ENCODE measurements around the gene MTFMT. TPM values are rescaled to one million over a fixed set of nuclear protein-coding genes. Genes with fewer than 3 reads are reported as not detected.
A peak's percentile ranks its signal among the peaks of the same experiment; 100 is the strongest.

MTFMT gene
- total and polyA plus RNA-seq, 2 of the 13 experiments (the other 11 are each of a cell fraction or from before 2014, with no cell fraction given), result 9.9 to 23.2 TPM

DNA sequence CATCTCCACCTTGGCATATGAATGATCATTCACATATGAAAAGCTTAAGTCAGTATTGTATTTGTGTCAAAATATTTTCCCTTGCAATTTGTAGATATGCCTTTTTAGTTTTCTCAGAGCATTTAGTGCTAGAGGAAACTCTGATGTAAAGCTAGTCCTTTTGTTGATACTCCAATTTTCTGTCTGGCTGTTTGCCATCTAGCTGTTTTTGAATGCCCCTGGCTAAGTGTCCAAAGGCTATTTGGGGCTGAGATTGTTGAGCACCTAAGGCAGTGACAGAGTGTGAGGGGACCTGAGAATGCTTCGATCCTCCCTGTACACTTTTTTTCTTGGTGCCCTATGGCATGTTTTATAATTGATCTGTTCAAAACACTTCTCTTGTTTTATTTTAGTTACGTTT, 18.8 kb upstream of the MTFMT start:
- Histone ChIP-seq H3K9ac (ENCODE audit: insufficient read depth, low read depth, low read length) (no peak overlapping the region), H4K20me1 (ENCODE audit: insufficient read depth, low read length) (no peaks in the 10 kb centered on the region), H3K4me3 (replicated peaks in 1 of 3; ENCODE audit: insufficient read depth in 1 of 3, low read depth in 2 of 3, low read length in 3 of 3) (no peak overlapping the region), H3K4me2 (ENCODE audit: low read depth, low read length) (peak overlapping the region; percentile 44), H3K4me1 (ENCODE audit: insufficient read depth, low read length) (peaks cover 68% of the 10 kb centered on the region), H3K9me3 (ENCODE audit: low read length) (no peaks in the 10 kb centered on the region), H2AFZ (ENCODE audit: low read length) (no peak overlapping the region), H3K27me3 (ENCODE audit: control insufficient read depth in 1 of 2, insufficient read depth in 2 of 2, low read length in 2 of 2) (no peaks in the 10 kb centered on the region), H3K79me2 (ENCODE audit: insufficient read depth, low read length) (no peaks in the 10 kb centered on the region), H3K27ac (ENCODE audit: extremely low read length, insufficient read depth, low read length) (no peak overlapping the region), H3K36me3 (replicated peaks in 1 of 2; ENCODE audit: control insufficient read depth in 1 of 2, insufficient read depth in 2 of 2, low read length in 2 of 2) (no peaks in the 10 kb centered on the region)
- intact Hi-C loops (cut with micrococcal nuclease; ENCODE audit: unreplicated experiment) (no loop called here), in situ Hi-C loops (cut with HindIII; ENCODE audit: extremely low pct_ligation_motif_present, low pct_unique_long_range_greater_than_20kb) (no loop called here)
- ATAC-seq (no peak), FAIRE-seq (no peak), DNase-seq (ENCODE audit: low spot score) (no peak)
- no TSS peak for BruUV-seq (replicated peaks)
- ChIA-PET CTCF (ENCODE audit: low intra/inter-chr PET ratio, low total read pairs) (no interaction called here), POLR2A (interaction anchor here (0.7 kb wide), 1 partner anchor 36 kb away, joined by 3 read pairs; no protein-coding TSS in a partner anchor)
- TF ChIP-seq ZNF616 (CRISPR knock-in tag; IDR thresholded peaks at IDR 0.05; ENCODE audit: low read depth) (no peak), HMG20B (CRISPR knock-in tag; conservative IDR thresholded peaks at IDR 0.05) (no peak)
- 61% methylated on average over 2 of the region's 2 CpGs for WGBS (ENCODE audit: low lambda C conversion rate)

DNA sequence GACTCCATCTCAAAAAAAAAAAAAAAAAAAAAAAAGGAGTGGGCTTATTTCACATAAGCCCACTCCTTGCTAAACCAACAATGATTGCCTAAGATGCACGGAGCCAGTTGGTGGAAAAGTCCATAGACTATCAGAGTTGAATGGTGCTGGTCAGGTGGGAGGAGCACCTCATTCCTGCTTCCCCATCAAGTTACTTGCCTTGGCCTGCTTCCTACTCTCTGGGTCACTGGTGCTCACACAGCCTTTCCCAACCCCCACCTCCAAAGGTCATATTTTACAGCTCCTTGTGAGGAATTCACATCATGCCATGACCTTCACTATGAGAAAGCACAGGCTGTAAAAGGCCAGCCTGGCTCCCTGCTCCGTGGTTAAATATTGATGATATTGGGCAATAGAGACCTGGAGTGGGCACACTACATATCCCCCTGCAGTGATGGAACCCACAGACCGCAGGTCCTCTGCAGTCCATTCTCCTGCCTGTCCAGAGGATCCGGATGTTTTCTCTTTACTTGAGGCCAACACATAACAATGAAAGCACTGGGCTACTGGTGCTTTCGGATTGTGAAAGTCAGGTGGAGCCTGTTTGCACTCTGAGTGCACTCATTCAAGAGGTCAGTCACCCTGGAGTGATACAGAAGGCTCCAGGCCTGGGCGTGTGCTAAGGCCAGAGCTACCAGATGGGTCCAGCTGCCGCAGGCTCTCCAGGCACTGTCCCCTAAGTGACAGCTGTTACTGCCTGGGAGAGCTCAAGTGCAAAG, 15.5 kb upstream of the MTFMT start, which contains the start of gene SLC51B:
SLC51B (plus strand) TSS at position 664 of the 758 bp plus-strand sequence. CDS start 4,618 bp downstream, outside the sequence.
- no peaks in the 10 kb centered on the region for H3K27me3 ChIP-seq (ENCODE audit: control insufficient read depth in 1 of 2, insufficient read depth in 2 of 2, low read length in 2 of 2)
- H2AFZ ChIP-seq (ENCODE audit: low read length), result no peak within 1 kb of the TSS
- no peaks in the 10 kb centered on the region for H3K36me3 ChIP-seq (replicated peaks in 1 of 2; ENCODE audit: control insufficient read depth in 1 of 2, insufficient read depth in 2 of 2, low read length in 2 of 2)
- 2% methylated on average over 7 of the region's 7 CpGs for WGBS (ENCODE audit: low lambda C conversion rate)
- H3K9ac ChIP-seq (ENCODE audit: insufficient read depth, low read depth, low read length), result peak within 1 kb of the TSS; percentile 40
- H3K4me2 ChIP-seq (ENCODE audit: low read depth, low read length), result peak within 1 kb of the TSS; percentile 75
- no peaks in the 10 kb centered on the region for H4K20me1 ChIP-seq (ENCODE audit: insufficient read depth, low read length)
- DNase-seq (ENCODE audit: low spot score) (peak; percentile 99), ATAC-seq (peak; percentile 94), FAIRE-seq (peak; percentile 91)
- ChIA-PET POLR2A (interaction anchor here (0.9 to 2.1 kb wide), 14 partner anchors 10 to 334 kb away, joined by 3 to 8 read pairs (median 5); partner anchors contain the start of genes CLPX, PARP16, PDCD7 and RNU5B-1), CTCF (ENCODE audit: low intra/inter-chr PET ratio, low total read pairs) (no interaction called here)
- H3K4me3 ChIP-seq (replicated peaks in 1 of 3; ENCODE audit: insufficient read depth in 1 of 3, low read depth in 2 of 3, low read length in 3 of 3), result peak within 1 kb of the TSS; percentile 18 to 44 (median 43); a peak in 5 of 6 replicates
- H3K27ac ChIP-seq (ENCODE audit: extremely low read length, insufficient read depth, low read length), result peak within 1 kb of the TSS; percentile 89
- intact Hi-C loops (cut with micrococcal nuclease; ENCODE audit: unreplicated experiment), result loop anchor here (1.0 kb wide), 2 partner anchors 9 to 12 kb away; no protein-coding TSS in a partner anchor
- in situ Hi-C loops (cut with HindIII; ENCODE audit: extremely low pct_ligation_motif_present, low pct_unique_long_range_greater_than_20kb), result no loop called here
- H3K79me2 ChIP-seq (ENCODE audit: insufficient read depth, low read length), result no peaks in the 10 kb centered on the region
- H3K4me1 ChIP-seq (ENCODE audit: insufficient read depth, low read length), result peaks cover 83% of the 10 kb centered on the region
- BruUV-seq (replicated peaks), result TSS peak; percentile 76
- no peaks in the 10 kb centered on the region for H3K9me3 ChIP-seq (ENCODE audit: low read length)
- TF ChIP-seq ZNF589 (CRISPR knock-in tag; conservative IDR thresholded peaks at IDR 0.05) (peak; percentile 48; the same call in 1 of the 2 replicates), ZBTB7B (CRISPR knock-in tag; IDR thresholded peaks at IDR 0.05) (peak; percentile 91; the same call in 1 of the 2 replicates), ZNF292 (CRISPR knock-in tag; IDR thresholded peaks at IDR 0.05; ENCODE audit: borderline replicate concordance, low read depth) (peak; percentile 95; the same call in 1 of the 2 replicates), ZBTB7A (CRISPR knock-in tag; IDR thresholded peaks at IDR 0.05) (peak; percentile 74; the same call in 1 of the 2 replicates), SSRP1 (CRISPR knock-in tag; IDR thresholded peaks at IDR 0.05) (peak; percentile 86; the same call in 1 of the 2 replicates), HOXD1 (CRISPR knock-in tag; IDR thresholded peaks at IDR 0.05) (peak; percentile 22; the same call in 1 of the 2 replicates), KDM6A (CRISPR knock-in tag; IDR thresholded peaks at IDR 0.05; ENCODE audit: low read depth) (peak; percentile 73)
- TF ChIP-seq, protein P1, sequence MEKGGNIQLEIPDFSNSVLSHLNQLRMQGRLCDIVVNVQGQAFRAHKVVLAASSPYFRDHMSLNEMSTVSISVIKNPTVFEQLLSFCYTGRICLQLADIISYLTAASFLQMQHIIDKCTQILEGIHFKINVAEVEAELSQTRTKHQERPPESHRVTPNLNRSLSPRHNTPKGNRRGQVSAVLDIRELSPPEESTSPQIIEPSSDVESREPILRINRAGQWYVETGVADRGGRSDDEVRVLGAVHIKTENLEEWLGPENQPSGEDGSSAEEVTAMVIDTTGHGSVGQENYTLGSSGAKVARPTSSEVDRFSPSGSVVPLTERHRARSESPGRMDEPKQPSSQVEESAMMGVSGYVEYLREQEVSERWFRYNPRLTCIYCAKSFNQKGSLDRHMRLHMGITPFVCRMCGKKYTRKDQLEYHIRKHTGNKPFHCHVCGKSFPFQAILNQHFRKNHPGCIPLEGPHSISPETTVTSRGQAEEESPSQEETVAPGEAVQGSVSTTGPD (CRISPR knock-in tag; IDR thresholded peaks at IDR 0.05), result peak; percentile 60; the same call in 1 of the 2 replicates
- TF ChIP-seq, protein P2, sequence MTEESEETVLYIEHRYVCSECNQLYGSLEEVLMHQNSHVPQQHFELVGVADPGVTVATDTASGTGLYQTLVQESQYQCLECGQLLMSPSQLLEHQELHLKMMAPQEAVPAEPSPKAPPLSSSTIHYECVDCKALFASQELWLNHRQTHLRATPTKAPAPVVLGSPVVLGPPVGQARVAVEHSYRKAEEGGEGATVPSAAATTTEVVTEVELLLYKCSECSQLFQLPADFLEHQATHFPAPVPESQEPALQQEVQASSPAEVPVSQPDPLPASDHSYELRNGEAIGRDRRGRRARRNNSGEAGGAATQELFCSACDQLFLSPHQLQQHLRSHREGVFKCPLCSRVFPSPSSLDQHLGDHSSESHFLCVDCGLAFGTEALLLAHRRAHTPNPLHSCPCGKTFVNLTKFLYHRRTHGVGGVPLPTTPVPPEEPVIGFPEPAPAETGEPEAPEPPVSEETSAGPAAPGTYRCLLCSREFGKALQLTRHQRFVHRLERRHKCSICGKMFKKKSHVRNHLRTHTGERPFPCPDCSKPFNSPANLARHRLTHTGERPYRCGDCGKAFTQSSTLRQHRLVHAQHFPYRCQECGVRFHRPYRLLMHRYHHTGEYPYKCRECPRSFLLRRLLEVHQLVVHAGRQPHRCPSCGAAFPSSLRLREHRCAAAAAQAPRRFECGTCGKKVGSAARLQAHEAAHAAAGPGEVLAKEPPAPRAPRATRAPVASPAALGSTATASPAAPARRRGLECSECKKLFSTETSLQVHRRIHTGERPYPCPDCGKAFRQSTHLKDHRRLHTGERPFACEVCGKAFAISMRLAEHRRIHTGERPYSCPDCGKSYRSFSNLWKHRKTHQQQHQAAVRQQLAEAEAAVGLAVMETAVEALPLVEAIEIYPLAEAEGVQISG (CRISPR knock-in tag; IDR thresholded peaks at IDR 0.05), result peak; percentile 47
- TF ChIP-seq, protein P3, sequence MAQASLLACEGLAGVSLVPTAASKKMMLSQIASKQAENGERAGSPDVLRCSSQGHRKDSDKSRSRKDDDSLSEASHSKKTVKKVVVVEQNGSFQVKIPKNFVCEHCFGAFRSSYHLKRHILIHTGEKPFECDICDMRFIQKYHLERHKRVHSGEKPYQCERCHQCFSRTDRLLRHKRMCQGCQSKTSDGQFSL (CRISPR knock-in tag; IDR thresholded peaks at IDR 0.05), result 0 out of 2 replicates have a peak, but pooled peaks have one; percentile 39
